ENCODE results near the gene DNAJC28.
"Not testable (repeated sequence)": the region's sequence is repeated elsewhere in the genome, so short reads cannot be mapped to it uniquely, and the experiment has no call there.

The DNAJC28 gene

DNA sequence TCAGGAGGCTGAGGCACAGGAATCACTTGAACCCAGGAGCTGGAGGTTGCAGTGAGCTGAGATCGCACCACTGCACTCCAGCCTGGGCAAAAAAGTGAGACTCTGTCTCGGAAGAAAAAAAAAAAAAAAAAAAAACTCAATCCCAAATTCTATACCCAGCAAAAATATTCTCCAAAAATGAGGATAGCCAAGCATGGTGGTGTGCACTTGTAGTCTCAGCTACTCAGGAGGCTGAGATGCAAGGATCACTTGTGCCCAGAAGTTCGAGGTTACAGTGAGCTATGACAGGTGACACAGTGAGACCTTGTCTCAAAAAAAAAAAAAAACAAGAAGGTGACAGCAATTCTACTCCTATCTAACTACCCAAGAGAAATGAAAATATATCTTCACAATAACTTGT, 18.2 kb downstream of the DNAJC28 start:
- Histone ChIP-seq H3K4ac (ENCODE audit: low read depth, low read length) (no peak overlapping the region), H4K8ac (ENCODE audit: low read depth, low read length) (no peak overlapping the region), H2BK5ac (ENCODE audit: low read length) (no peak overlapping the region), H3K23ac (ENCODE audit: low read length) (no peak overlapping the region), H3K56ac (ENCODE audit: low read length) (no peak overlapping the region), H3K27ac (ENCODE audit: low read depth, low read length) (no peak overlapping the region), H3K9ac (ENCODE audit: low read length) (no peak overlapping the region), H3K18ac (ENCODE audit: low read length) (no peak overlapping the region), H3K36me3 (ENCODE audit: control insufficient read depth, insufficient read depth, low read length) (no peaks in the 10 kb centered on the region), H2AK5ac (ENCODE audit: low read length) (no peak overlapping the region), H2BK120ac (ENCODE audit: low read depth, low read length) (no peak overlapping the region), H3K79me2 (ENCODE audit: control insufficient read depth, insufficient read depth, low read length) (no peaks in the 10 kb centered on the region), H3K4me2 (ENCODE audit: low read length) (no peak overlapping the region), H4K5ac (ENCODE audit: low read length) (no peak overlapping the region), H3K79me1 (ENCODE audit: low read length) (peaks cover 2% of the 10 kb centered on the region), H3K4me3 (ENCODE audit: low read length) (no peak overlapping the region), H3K4me1 (ENCODE audit: control insufficient read depth, low read depth, low read length) (no peaks in the 10 kb centered on the region), H2BK15ac (replicated peaks; ENCODE audit: low read depth) (no peak overlapping the region), H3K27me3 (ENCODE audit: insufficient read depth, low read length, poor library complexity) (no peaks in the 10 kb centered on the region)
- DNase-seq, result no peak
- no CpG with 5 or more reads among the region's 3 CpGs for whole genome bisulfite sequencing (ENCODE audit: extremely low coverage, insufficient coverage, low lambda C conversion rate)

DNA sequence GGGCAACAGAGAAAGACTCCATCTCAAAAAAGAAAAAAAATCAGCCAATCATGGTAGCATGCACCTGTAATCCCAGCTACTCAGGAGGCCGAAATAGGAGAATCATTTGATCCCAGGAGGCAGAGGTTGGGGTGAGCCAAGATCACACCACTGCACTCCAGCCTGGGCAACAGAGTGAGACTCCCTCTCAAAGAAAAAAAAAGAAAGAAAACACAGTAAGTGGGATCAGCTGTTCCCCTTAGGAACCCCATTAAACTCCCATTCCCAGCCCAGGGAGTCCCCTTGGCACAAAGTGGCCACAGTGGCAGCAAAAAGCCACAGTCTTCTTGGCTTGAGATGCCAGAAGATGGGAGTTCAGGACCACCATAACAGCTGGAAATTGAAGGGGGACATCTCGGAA, 20.8 kb downstream of the DNAJC28 start:
- H2BK5ac ChIP-seq (ENCODE audit: low read length), result no peak overlapping the region
- H3K18ac ChIP-seq (ENCODE audit: low read length), result no peak overlapping the region
- H4K8ac ChIP-seq (ENCODE audit: low read depth, low read length), result no peak overlapping the region
- no peak for DNase-seq
- no peak overlapping the region for H3K4ac ChIP-seq (ENCODE audit: low read depth, low read length)
- no peak overlapping the region for H2BK15ac ChIP-seq (replicated peaks; ENCODE audit: low read depth)
- no peak overlapping the region for H3K4me2 ChIP-seq (ENCODE audit: low read length)
- H3K27me3 ChIP-seq (ENCODE audit: insufficient read depth, low read length, poor library complexity), result no peaks in the 10 kb centered on the region
- no peak overlapping the region for H3K56ac ChIP-seq (ENCODE audit: low read length)
- no peak overlapping the region for H2AK5ac ChIP-seq (ENCODE audit: low read length)
- H3K23ac ChIP-seq (ENCODE audit: low read length), result no peak overlapping the region
- no peaks in the 10 kb centered on the region for H3K4me1 ChIP-seq (ENCODE audit: control insufficient read depth, low read depth, low read length)
- no peak overlapping the region for H3K4me3 ChIP-seq (ENCODE audit: low read length)
- H2BK120ac ChIP-seq (ENCODE audit: low read depth, low read length), result no peak overlapping the region
- no CpG with 5 or more reads among the region's 2 CpGs for WGBS (ENCODE audit: extremely low coverage, insufficient coverage, low lambda C conversion rate)
- H3K27ac ChIP-seq (ENCODE audit: low read depth, low read length), result no peak overlapping the region
- no peaks in the 10 kb centered on the region for H3K79me2 ChIP-seq (ENCODE audit: control insufficient read depth, insufficient read depth, low read length)
- peaks cover 2% of the 10 kb centered on the region for H3K79me1 ChIP-seq (ENCODE audit: low read length)
- no peaks in the 10 kb centered on the region for H3K36me3 ChIP-seq (ENCODE audit: control insufficient read depth, insufficient read depth, low read length)
- no peak overlapping the region for H4K5ac ChIP-seq (ENCODE audit: low read length)
- H3K9ac ChIP-seq (ENCODE audit: low read length), result no peak overlapping the region

DNA sequence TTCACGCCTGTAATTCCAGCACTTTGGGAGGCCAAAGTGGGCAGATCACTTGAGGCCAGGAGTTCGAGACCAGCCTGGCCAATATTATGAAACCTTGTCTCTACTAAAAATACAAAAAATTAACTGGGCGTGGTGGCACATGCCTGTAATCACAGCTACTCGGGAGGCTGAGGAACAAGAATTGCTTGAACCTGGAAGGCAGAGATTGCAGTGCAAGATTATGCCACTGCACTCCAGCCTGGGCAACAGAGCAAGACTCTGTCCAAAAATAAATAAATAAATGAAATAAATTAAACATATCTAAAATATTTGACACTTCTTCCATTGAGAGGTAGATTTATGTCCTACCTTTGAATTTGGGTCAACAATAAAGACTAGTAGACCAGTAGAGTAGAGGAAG, 22.3 kb downstream of the DNAJC28 start:
- H3K36me3 ChIP-seq (ENCODE audit: control insufficient read depth, insufficient read depth, low read length); H2BK120ac ChIP-seq (ENCODE audit: low read depth, low read length); H3K4me3 ChIP-seq (ENCODE audit: low read length); H3K79me1 ChIP-seq (ENCODE audit: low read length); H3K27me3 ChIP-seq (ENCODE audit: insufficient read depth, low read length, poor library complexity); H3K4me1 ChIP-seq (ENCODE audit: control insufficient read depth, low read depth, low read length); H3K56ac ChIP-seq (ENCODE audit: low read length); H3K79me2 ChIP-seq (ENCODE audit: control insufficient read depth, insufficient read depth, low read length); H3K9ac ChIP-seq (ENCODE audit: low read length); H3K18ac ChIP-seq (ENCODE audit: low read length); H3K4ac ChIP-seq (ENCODE audit: low read depth, low read length); H3K4me2 ChIP-seq (ENCODE audit: low read length); H3K27ac ChIP-seq (ENCODE audit: low read depth, low read length); H3K23ac ChIP-seq (ENCODE audit: low read length); H2BK15ac ChIP-seq (replicated peaks; ENCODE audit: low read depth); H2BK5ac ChIP-seq (ENCODE audit: low read length); DNase-seq; H4K5ac ChIP-seq (ENCODE audit: low read length); H4K8ac ChIP-seq (ENCODE audit: low read depth, low read length); H2AK5ac ChIP-seq (ENCODE audit: low read length): not testable (repeated sequence)
- whole genome bisulfite sequencing (ENCODE audit: extremely low coverage, insufficient coverage, low lambda C conversion rate), result no CpG with 5 or more reads among the region's 4 CpGs

DNA sequence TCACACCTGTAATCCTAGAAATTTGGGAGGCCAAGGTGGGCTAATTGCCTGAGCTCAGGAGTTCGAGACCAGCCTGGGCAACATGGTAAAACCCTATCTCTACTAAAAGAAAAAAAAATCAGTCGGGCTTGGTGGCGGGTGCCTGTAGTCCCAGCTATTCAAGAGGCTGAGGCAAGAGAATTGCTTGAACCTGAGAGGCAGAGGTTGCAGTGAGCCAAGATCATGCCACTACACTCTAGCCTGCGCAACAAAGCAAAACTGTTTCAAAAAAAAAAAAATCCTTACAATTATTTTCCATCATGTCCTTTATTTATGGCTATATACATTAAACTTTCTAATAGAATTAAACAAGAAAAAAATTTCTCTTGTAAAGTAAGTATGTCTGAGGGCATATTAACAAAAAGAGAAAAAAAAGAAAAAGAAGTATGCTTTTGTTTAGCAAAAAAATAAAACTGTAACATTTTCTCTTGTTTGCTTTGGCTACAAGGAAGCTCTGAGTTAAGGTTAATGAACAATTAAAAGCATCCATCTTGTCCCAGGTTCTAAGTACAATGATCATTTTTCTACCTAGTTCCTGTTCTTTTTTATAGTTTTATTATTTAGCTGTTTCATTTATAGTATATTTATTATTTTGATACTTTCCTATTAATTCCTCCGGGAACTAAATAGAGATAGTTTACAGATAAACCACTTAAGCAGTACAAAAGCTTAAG, 29.8 kb downstream of the DNAJC28 start:
- no peak for DNase-seq
- Histone ChIP-seq H3K36me3 (ENCODE audit: control insufficient read depth, insufficient read depth, low read length) (no peaks in the 10 kb centered on the region), H3K9ac (ENCODE audit: low read length) (no peak overlapping the region), H3K23ac (ENCODE audit: low read length) (no peak overlapping the region), H4K5ac (ENCODE audit: low read length) (no peak overlapping the region), H2BK15ac (replicated peaks; ENCODE audit: low read depth) (no peak overlapping the region), H3K79me2 (ENCODE audit: control insufficient read depth, insufficient read depth, low read length) (no peaks in the 10 kb centered on the region), H3K79me1 (ENCODE audit: low read length) (no peaks in the 10 kb centered on the region), H3K27ac (ENCODE audit: low read depth, low read length) (no peak overlapping the region), H2BK120ac (ENCODE audit: low read depth, low read length) (no peak overlapping the region), H3K4me1 (ENCODE audit: control insufficient read depth, low read depth, low read length) (no peaks in the 10 kb centered on the region), H3K4me2 (ENCODE audit: low read length) (no peak overlapping the region), H3K56ac (ENCODE audit: low read length) (no peak overlapping the region), H3K27me3 (ENCODE audit: insufficient read depth, low read length, poor library complexity) (no peaks in the 10 kb centered on the region), H4K8ac (ENCODE audit: low read depth, low read length) (no peak overlapping the region), H3K18ac (ENCODE audit: low read length) (no peak overlapping the region), H2AK5ac (ENCODE audit: low read length) (no peak overlapping the region), H3K4me3 (ENCODE audit: low read length) (no peak overlapping the region), H3K4ac (ENCODE audit: low read depth, low read length) (no peak overlapping the region), H2BK5ac (ENCODE audit: low read length) (no peak overlapping the region)
- WGBS (ENCODE audit: extremely low coverage, insufficient coverage, low lambda C conversion rate), result no CpG with 5 or more reads among the region's 5 CpGs

DNA sequence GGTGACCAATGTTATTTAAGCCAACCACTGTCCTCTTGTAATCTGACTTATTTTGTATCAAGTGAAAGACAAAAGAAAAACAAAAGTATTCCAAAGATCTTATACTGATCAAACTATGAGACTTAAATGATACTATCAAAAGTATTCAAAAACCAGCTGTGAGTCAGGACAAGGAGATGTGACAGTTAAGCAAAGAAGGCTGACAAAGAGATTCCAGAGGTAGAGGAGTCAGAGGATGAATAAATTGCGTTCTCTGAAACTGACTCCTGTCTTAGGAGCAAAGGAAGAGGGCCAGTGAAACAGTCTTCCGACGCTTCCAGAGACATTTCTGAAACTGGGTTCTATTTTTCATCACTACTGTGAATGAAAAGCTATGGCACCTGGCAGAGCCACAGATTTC, 32.7 kb downstream of the DNAJC28 start:
- Histone ChIP-seq H2BK120ac (ENCODE audit: low read depth, low read length) (no peak overlapping the region), H3K79me2 (ENCODE audit: control insufficient read depth, insufficient read depth, low read length) (no peaks in the 10 kb centered on the region), H3K79me1 (ENCODE audit: low read length) (no peaks in the 10 kb centered on the region), H2BK5ac (ENCODE audit: low read length) (no peak overlapping the region), H2AK5ac (ENCODE audit: low read length) (no peak overlapping the region), H3K56ac (ENCODE audit: low read length) (no peak overlapping the region), H2BK15ac (replicated peaks; ENCODE audit: low read depth) (no peak overlapping the region), H3K36me3 (ENCODE audit: control insufficient read depth, insufficient read depth, low read length) (no peaks in the 10 kb centered on the region), H3K18ac (ENCODE audit: low read length) (no peak overlapping the region), H3K27ac (ENCODE audit: low read depth, low read length) (no peak overlapping the region), H3K4ac (ENCODE audit: low read depth, low read length) (no peak overlapping the region), H3K4me1 (ENCODE audit: control insufficient read depth, low read depth, low read length) (no peaks in the 10 kb centered on the region), H3K4me2 (ENCODE audit: low read length) (no peak overlapping the region), H3K23ac (ENCODE audit: low read length) (no peak overlapping the region), H3K27me3 (ENCODE audit: insufficient read depth, low read length, poor library complexity) (no peaks in the 10 kb centered on the region), H4K8ac (ENCODE audit: low read depth, low read length) (no peak overlapping the region), H3K4me3 (ENCODE audit: low read length) (no peak overlapping the region), H4K5ac (ENCODE audit: low read length) (no peak overlapping the region), H3K9ac (ENCODE audit: low read length) (no peak overlapping the region)
- DNase-seq, result no peak
- WGBS (ENCODE audit: extremely low coverage, insufficient coverage, low lambda C conversion rate), result no CpG with 5 or more reads among the region's 3 CpGs

All from mesendoderm (in vitro differentiated cells).